Heart left ventricle (tissue), 16 donors: ENCODE data around the gene NUDT8. TPM values are rescaled to one million over a fixed set of nuclear protein-coding genes. Genes with fewer than 3 reads are reported as not detected.
A peak's percentile ranks its signal among the peaks of the same experiment; 100 is the strongest.

Experiments
- ATAC-seq, 4 donors: fragments of 200-7000 bp; cut with Tn5 transposase; one replicate each; pipeline ENCODE4 v1.9.1; 2020 to 2022; ENCODE audit warnings: moderate library complexity in 4 of 4, mild to moderate bottlenecking in 3 of 4, moderate number of reproducible peaks in 1 of 4
- DNase-seq, 5 donors: peaks; one replicate each; pipeline ENCODE4 v3.0.0-alpha.2; 2020
- H3K27ac ChIP-seq, 12 donors: fragments of 200-600 bp; sonication (generic) in 4 of 12; one replicate each; pipeline versions ENCODE4 v1.5.0 to v1.8.0; 2016 to 2022; ENCODE audit warnings: mild to moderate bottlenecking in 2 of 12
- H3K27me3 ChIP-seq, 9 donors: fragments of 200-600 bp; sonication (generic) in 2 of 9; one replicate each; pipeline versions ENCODE4 v1.5.1 to v1.8.0; 2016 to 2022; ENCODE audit warnings: mild to moderate bottlenecking in 3 of 9
- H3K36me3 ChIP-seq, 9 donors: fragments of 200-600 bp; sonication (generic) in 2 of 9; one replicate each; pipeline versions ENCODE4 v1.5.0 to v1.8.0; 2018 to 2022; ENCODE audit warnings: mild to moderate bottlenecking in 2 of 9
- H3K4me1 ChIP-seq, 12 donors: fragments of 200-600 bp; sonication (generic) in 4 of 12; one replicate each; pipeline versions ENCODE4 v1.5.0 to v1.8.0; 2016 to 2022; ENCODE audit warnings: mild to moderate bottlenecking in 3 of 12
- H3K4me3 ChIP-seq, 12 donors: fragments of 200-600 bp; sonication (generic) in 4 of 12; one replicate each; pipeline versions ENCODE4 v1.5.0 to v1.8.0; 2017 to 2022; ENCODE audit warnings: mild to moderate bottlenecking in 9 of 12, moderate library complexity in 4 of 12
- H3K9me3 ChIP-seq, 12 donors: fragments of 200-600 bp; sonication (generic) in 4 of 12; one replicate each; pipeline versions ENCODE4 v1.5.0 to v1.8.0; 2016 to 2022; ENCODE audit warnings: mild to moderate bottlenecking in 1 of 12
- POLR2A ChIP-seq, 2 donors: fragments of 450-650 bp; IDR thresholded peaks; one replicate each; pipeline ENCODE4 v1.6.1; 2017; ENCODE audit warnings: antibody characterized with exemption in 2 of 2, mild to moderate bottlenecking in 2 of 2, moderate library complexity in 2 of 2
- WGBS, 4 donors: extraction: QIAGEN DNeasy Blood & Tissue Kit in 2 of 4; methylation state at CpG; one replicate each; pipeline versions ENCODE4 v1.1.5 to v1.1.7; 2013 to 2018; 5-methylcytosine and 5-hydroxymethylcytosine counted together
- intact Hi-C, 10 donors: fragments of 100-400 bp; cut with DNase I; formaldehyde crosslinking; loops; one replicate each; pipeline versions ENCODE4 v1.11.1 to v1.14.2; 2022
- polyA plus RNA-seq, 2 donors: library from polyadenylated mRNA; stranded (reverse); fragments of 200-250 nt; gene quantifications; one replicate each; pipeline ENCODE4 v1.2.3, GENCODE V29; 2013
- total RNA-seq, 9 donors: library from RNA; depleted of rRNA in 2 of 9; stranded (reverse); fragments of >200 nt in 2 of 9; fragmentation: NEBNext Ultra II Directional in 3 of 9; extraction: Animal tissue kit (Norgen Biotek cat#: 25700) in 3 of 9; gene quantifications; one replicate each; pipeline versions ENCODE4 v1.1.0 to v1.2.4, GENCODE V29; 2016 to 2023
- TF ChIP-seq, protein P1 (sequence below), 12 donors: fragments of 200-600 bp; sonication (generic) in 4 of 12; IDR thresholded peaks; one replicate each; pipeline versions ENCODE4 v1.5.0 to v1.8.0; 2018 to 2022; ENCODE audit warnings: antibody characterized with exemption in 12 of 12, mild to moderate bottlenecking in 5 of 12
- donor health status: ischemic (EF 13 %, LVEDD 7.1; RV severe dilation, severe dysfunction).
- donor health status: healthy with polysubstance abuse.
- donor health status: DM: no; HTN: yes; CAD: no.
- donor health status: DM: no; HTN: no; CAD: no.
- donor health status: ischemic (EF 25% LVEDD 6.9; RV normal size, moderate dysfunction).
- donor health status: ischemic (EF 25% LVEDD 5.7; RV mildly dilated, moderate dysfunction).
- donor health status: healthy.
- donor health status: DM: yes; HTN: yes; CAD: no.
- donor health status: ischemic (EF 35%, LVEDD 5.7; RV mildly dilated, moderate dysfunction).
- donor health status: nonischemic (EF 11% LVEDD 7.7; RV severe dilation, severe dysfunction).
- donor health status: DM: yes; HTN: yes; CAD: no.
- donor health status: PGD.
- donor health status: ischemic (EF 29% LVEDD 5.4; RV normal size, mild dysfunction).
- donor health status: nonischemic (EF 23%, LVEDD 6.1; RV moderate dilation, normal function).

NUDT8 gene
- total and polyA plus RNA-seq, 11 donors: 29.1 to 110 (median 49.3) TPM

- H3K27me3 ChIP-seq: no peaks in the 10 kb centered on the region
- peak; percentile 99 for DNase-seq
- peak overlapping the region; percentile 58 to 98 (median 92) for H3K27ac ChIP-seq
- WGBS, 4 donors: 1 to 3% (median 2%) methylated on average over 29 to 70 of the region's 70 CpGs
- ATAC-seq: peak; percentile 89 to 92 (median 91)
- intact Hi-C loops: loop anchor here in 2 of 10 donors (1.0 to 10.0 kb wide), 3 partner anchors 47 to 174 kb away; partner anchors contain the start of gene GSTP1 (in 1 of the 2)
- H3K9me3 ChIP-seq: no peaks in the 10 kb centered on the region
- no peaks in the 10 kb centered on the region for H3K36me3 ChIP-seq
- TF ChIP-seq, protein P1, sequence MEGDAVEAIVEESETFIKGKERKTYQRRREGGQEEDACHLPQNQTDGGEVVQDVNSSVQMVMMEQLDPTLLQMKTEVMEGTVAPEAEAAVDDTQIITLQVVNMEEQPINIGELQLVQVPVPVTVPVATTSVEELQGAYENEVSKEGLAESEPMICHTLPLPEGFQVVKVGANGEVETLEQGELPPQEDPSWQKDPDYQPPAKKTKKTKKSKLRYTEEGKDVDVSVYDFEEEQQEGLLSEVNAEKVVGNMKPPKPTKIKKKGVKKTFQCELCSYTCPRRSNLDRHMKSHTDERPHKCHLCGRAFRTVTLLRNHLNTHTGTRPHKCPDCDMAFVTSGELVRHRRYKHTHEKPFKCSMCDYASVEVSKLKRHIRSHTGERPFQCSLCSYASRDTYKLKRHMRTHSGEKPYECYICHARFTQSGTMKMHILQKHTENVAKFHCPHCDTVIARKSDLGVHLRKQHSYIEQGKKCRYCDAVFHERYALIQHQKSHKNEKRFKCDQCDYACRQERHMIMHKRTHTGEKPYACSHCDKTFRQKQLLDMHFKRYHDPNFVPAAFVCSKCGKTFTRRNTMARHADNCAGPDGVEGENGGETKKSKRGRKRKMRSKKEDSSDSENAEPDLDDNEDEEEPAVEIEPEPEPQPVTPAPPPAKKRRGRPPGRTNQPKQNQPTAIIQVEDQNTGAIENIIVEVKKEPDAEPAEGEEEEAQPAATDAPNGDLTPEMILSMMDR (IDR thresholded peaks at IDR 0.05): peak; percentile 52 to 82 (median 66)
- TF ChIP-seq POLR2A (IDR thresholded peaks at IDR 0.05): peak in 1 of 2 donors; percentile 89
- peak overlapping the region; percentile 15 to 82 (median 66) for H3K4me3 ChIP-seq
- H3K4me1 ChIP-seq: peaks cover 0 to 32% (median 14%) of the 10 kb centered on the region in 12 donors
These were observed 648 bp upstream of the NUDT8 start for GRCh38 chr11:67630228-67630942.

GRCh38 chr11:67628710-67629385 lies 889 bp downstream of the NUDT8 start:
- Histone ChIP-seq H3K27ac (peak overlapping the region in 11 of 12 donors; percentile 58 to 98 (median 92)), H3K9me3 (no peaks in the 10 kb centered on the region), H3K27me3 (no peaks in the 10 kb centered on the region), H3K36me3 (no peaks in the 10 kb centered on the region), H3K4me3 (peak overlapping the region; percentile 48 to 82 (median 66)), H3K4me1 (peaks cover 0 to 32% (median 14%) of the 10 kb centered on the region in 12 donors)
- TF ChIP-seq, protein P1 (IDR thresholded peaks at IDR 0.05): no peak
- TF ChIP-seq POLR2A (IDR thresholded peaks at IDR 0.05): no peak
- peak in 1 of 5 donors; percentile 63 for DNase-seq
- WGBS, 4 donors: 20 to 53% (median 45%) methylated on average over 6 to 25 of the region's 25 CpGs
- ATAC-seq: no peak
- intact Hi-C loops: loop anchor here in 1 of 10 donors (2.0 kb wide), 1 partner anchor 30 kb away; no protein-coding TSS in a partner anchor

DNA sequence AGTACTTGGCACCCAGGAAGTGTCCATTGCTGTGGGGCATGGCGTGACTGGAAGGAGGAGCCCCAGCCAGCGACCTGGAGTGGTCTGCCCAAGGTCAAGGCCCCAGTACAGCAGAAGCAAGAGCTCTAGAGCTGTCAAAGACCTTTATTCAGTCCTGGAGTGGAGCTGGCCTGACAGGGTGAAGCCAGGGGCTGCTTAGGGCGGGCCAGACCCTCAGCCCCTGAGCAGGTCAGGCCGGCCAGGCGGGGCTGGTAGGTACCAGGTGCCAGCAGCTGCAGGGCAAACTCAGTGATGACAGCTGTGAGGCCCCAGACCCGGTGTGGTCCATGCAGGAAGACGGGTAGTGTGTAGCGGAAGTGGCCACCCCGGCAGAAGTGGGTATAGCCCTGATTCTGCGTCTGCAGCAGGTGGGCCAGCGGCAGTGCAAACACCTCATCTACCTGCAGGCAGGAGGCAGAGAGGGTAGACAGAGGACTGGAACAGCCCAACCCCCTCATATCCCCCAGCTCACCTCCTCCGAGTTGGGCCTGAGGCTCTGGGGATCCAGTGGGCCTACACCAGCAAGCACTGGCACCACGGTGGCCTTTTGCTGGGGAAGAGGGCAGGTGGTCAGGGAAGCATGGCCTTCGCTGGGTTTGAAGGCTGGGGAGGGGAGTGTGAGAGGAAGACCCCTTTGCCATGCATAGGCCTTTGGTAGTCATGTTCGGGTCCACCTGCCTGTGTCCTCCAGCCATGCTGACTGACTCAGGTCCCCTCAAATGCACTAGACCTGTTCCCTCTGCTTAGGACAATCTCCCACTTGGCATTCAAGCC lies 1.7 kb downstream of the NUDT8 start:
- no peak overlapping the region for H3K4me3 ChIP-seq
- WGBS, 4 donors: 84 to 91% (median 89%) methylated on average over 14 to 15 of the region's 15 CpGs
- H3K4me1 ChIP-seq: peaks cover 0 to 32% (median 14%) of the 10 kb centered on the region in 12 donors
- peak overlapping the region in 3 of 12 donors; percentile 13 to 94 (median 92) for H3K27ac ChIP-seq
- no peaks in the 10 kb centered on the region for H3K36me3 ChIP-seq
- ATAC-seq: no peak
- intact Hi-C loops: loop anchor here in 1 of 10 donors (2.0 kb wide), 1 partner anchor 31 kb away; no protein-coding TSS in a partner anchor
- no peak for TF ChIP-seq POLR2A (IDR thresholded peaks at IDR 0.05)
- TF ChIP-seq, protein P1 (IDR thresholded peaks at IDR 0.05): no peak
- no peaks in the 10 kb centered on the region for H3K9me3 ChIP-seq
- DNase-seq: peak in 2 of 5 donors; percentile 25 to 59
- no peaks in the 10 kb centered on the region for H3K27me3 ChIP-seq
